HEK293 (cell line): ENCODE results near the gene BHLHE23.

ENCODE experiments used
- CTCF ChIA-PET: fragments of 350-600 bp; formaldehyde crosslinking; extraction: SDS; loops from one replicate; lab custom pipeline; 2021; ENCODE audit warnings: antibody characterized with exemption; lab: Yijun Ruan, JAX
- POLR2A ChIA-PET: fragments of 300-600 bp; formaldehyde crosslinking; extraction: SDS; loops from one replicate; lab custom pipeline; 2020; ENCODE audit warnings: antibody characterized with exemption, inconsistent platforms; lab: Yijun Ruan, JAX
- H3K27ac ChIP-seq: fragments of 200-500 bp; sonication (Bioruptor generic); 2 replicates; pipeline ENCODE4 v1.5.1; 2014; ENCODE audit warnings: low read depth, low read length, control low read depth, inconsistent platforms; ENCODE audit errors: extremely low read depth
- H3K36me3 ChIP-seq, 2 experiments: fragments of 200-500 bp in 1 of 2; sonication (Bioruptor generic) in 1 of 2; 1 replicate in 1 of 2; 2 replicates in 1 of 2; pipeline ENCODE4 v1.5.1; 2014 to 2017; ENCODE audit warnings: inconsistent platforms in 2 of 2, low read length in 2 of 2; ENCODE audit not compliant: control insufficient read depth in 2 of 2, insufficient read depth in 1 of 2
- H3K4me1 ChIP-seq: fragments of 200-500 bp; sonication (Bioruptor generic); 2 replicates; pipeline ENCODE4 v1.5.1; 2014; ENCODE audit warnings: mild to moderate bottlenecking, low read length, inconsistent platforms; ENCODE audit not compliant: control insufficient read depth, insufficient read depth
- H3K4me3 ChIP-seq: 2 replicates; pipeline ENCODE4 v1.5.1; 2011; ENCODE audit warnings: low read depth, mild to moderate bottlenecking, control low read depth, low read length, moderate library complexity
- H3K9me3 ChIP-seq: fragments of 200-500 bp; sonication (Bioruptor generic); 2 replicates; pipeline ENCODE4 v1.5.1; 2014; ENCODE audit warnings: low read depth, low read length, inconsistent platforms; ENCODE audit not compliant: control insufficient read depth, insufficient read depth
- AEBP2 ChIP-seq: fragments of 450-650 bp; formaldehyde crosslinking; IDR thresholded peaks from 2 replicates; pipeline ENCODE4 v1.5.1; 2016; ENCODE audit warnings: missing biosample characterization, missing genetic modification characterization, borderline replicate concordance
- BCL6B ChIP-seq: fragments of 450-650 bp; formaldehyde crosslinking; IDR thresholded peaks from 2 replicates; pipeline ENCODE4 v1.5.1; 2017; ENCODE audit warnings: missing biosample characterization, missing genetic modification characterization
- EGR2 ChIP-seq: fragments of 450-650 bp; formaldehyde crosslinking; IDR thresholded peaks from 2 replicates; pipeline ENCODE4 v1.5.1; 2016; ENCODE audit warnings: low read depth, missing biosample characterization, missing genetic modification characterization
- KLF1 ChIP-seq: fragments of 450-650 bp; formaldehyde crosslinking; IDR thresholded peaks from 2 replicates; pipeline ENCODE4 v1.5.1; 2016; ENCODE audit warnings: missing biosample characterization, missing genetic modification characterization
- KLF7 ChIP-seq: fragments of 450-650 bp; formaldehyde crosslinking; IDR thresholded peaks from 2 replicates; pipeline ENCODE4 v1.5.1; 2016; ENCODE audit warnings: missing biosample characterization, missing genetic modification characterization, borderline replicate concordance
- MZF1 ChIP-seq: fragments of 450-650 bp; formaldehyde crosslinking; IDR thresholded peaks from 2 replicates; pipeline ENCODE4 v1.5.1; 2017; ENCODE audit warnings: missing biosample characterization, missing genetic modification characterization, borderline replicate concordance
- SCRT2 ChIP-seq: fragments of 450-650 bp; formaldehyde crosslinking; IDR thresholded peaks from 2 replicates; pipeline ENCODE4 v1.5.1; 2016; ENCODE audit warnings: missing biosample characterization, missing genetic modification characterization
- ZFHX2 ChIP-seq: fragments of 450-650 bp; formaldehyde crosslinking; conservative IDR thresholded peaks from 2 replicates; pipeline ENCODE4 v1.5.1; 2016; ENCODE audit warnings: missing biosample characterization, missing genetic modification characterization
- ZNF121 ChIP-seq: fragments of 450-650 bp; formaldehyde crosslinking; IDR thresholded peaks from 2 replicates; pipeline ENCODE4 v1.5.1; 2016; ENCODE audit warnings: missing biosample characterization, missing genetic modification characterization
- ZNF132 ChIP-seq: fragments of 450-650 bp; formaldehyde crosslinking; IDR thresholded peaks from 2 replicates; pipeline ENCODE4 v1.5.1; 2017; ENCODE audit warnings: missing biosample characterization, missing genetic modification characterization, borderline replicate concordance
- ZNF146 ChIP-seq: fragments of 450-650 bp; formaldehyde crosslinking; IDR thresholded peaks from 2 replicates; pipeline ENCODE4 v1.5.1; 2016; ENCODE audit warnings: missing biosample characterization, missing genetic modification characterization
- ZNF16 ChIP-seq: fragments of 450-650 bp; formaldehyde crosslinking; IDR thresholded peaks from 2 replicates; pipeline ENCODE4 v1.5.1; 2016; ENCODE audit warnings: low read depth, missing biosample characterization, missing genetic modification characterization
- ZNF169 ChIP-seq: fragments of 450-650 bp; formaldehyde crosslinking; IDR thresholded peaks from 2 replicates; pipeline ENCODE4 v1.5.1; 2016; ENCODE audit warnings: missing biosample characterization, missing genetic modification characterization
- ZNF37A ChIP-seq: fragments of 450-650 bp; IDR thresholded peaks from 2 replicates; pipeline ENCODE4 v1.5.1; 2018; ENCODE audit warnings: missing biosample characterization, missing genetic modification characterization
- ZNF416 ChIP-seq: fragments of 450-650 bp; formaldehyde crosslinking; IDR thresholded peaks from 2 replicates; pipeline ENCODE4 v1.5.1; 2016; ENCODE audit warnings: missing biosample characterization, missing genetic modification characterization
- ZNF433 ChIP-seq: fragments of 450-650 bp; formaldehyde crosslinking; IDR thresholded peaks from 2 replicates; pipeline ENCODE4 v1.5.1; 2016; ENCODE audit warnings: missing biosample characterization, missing genetic modification characterization, low read depth
- ZNF544 ChIP-seq: fragments of 450-650 bp; formaldehyde crosslinking; IDR thresholded peaks from 2 replicates; pipeline ENCODE4 v1.5.0; 2017; ENCODE audit warnings: missing biosample characterization, missing genetic modification characterization
- ZNF677 ChIP-seq: fragments of 450-650 bp; IDR thresholded peaks from 2 replicates; pipeline ENCODE4 v1.5.0; 2018; ENCODE audit warnings: missing biosample characterization, mild to moderate bottlenecking, missing genetic modification characterization, moderate library complexity
- ZNF704 ChIP-seq: fragments of 450-650 bp; formaldehyde crosslinking; IDR thresholded peaks from 2 replicates; pipeline ENCODE4 v1.5.1; 2016; ENCODE audit warnings: missing biosample characterization, missing genetic modification characterization
- ZNF747 ChIP-seq: fragments of 450-650 bp; formaldehyde crosslinking; IDR thresholded peaks from 2 replicates; pipeline ENCODE4 v1.5.1; 2016; ENCODE audit warnings: missing biosample characterization, missing genetic modification characterization
- ZSCAN16 ChIP-seq: fragments of 450-650 bp; formaldehyde crosslinking; IDR thresholded peaks from 2 replicates; pipeline ENCODE4 v1.5.1; 2016; ENCODE audit warnings: missing biosample characterization, missing genetic modification characterization
- TF ChIP-seq, protein P1 (sequence below): fragments of 450-650 bp; formaldehyde crosslinking; IDR thresholded peaks from 2 replicates; pipeline ENCODE4 v1.5.1; 2016; ENCODE audit warnings: missing biosample characterization, missing genetic modification characterization

The BHLHE23 gene

DNA sequence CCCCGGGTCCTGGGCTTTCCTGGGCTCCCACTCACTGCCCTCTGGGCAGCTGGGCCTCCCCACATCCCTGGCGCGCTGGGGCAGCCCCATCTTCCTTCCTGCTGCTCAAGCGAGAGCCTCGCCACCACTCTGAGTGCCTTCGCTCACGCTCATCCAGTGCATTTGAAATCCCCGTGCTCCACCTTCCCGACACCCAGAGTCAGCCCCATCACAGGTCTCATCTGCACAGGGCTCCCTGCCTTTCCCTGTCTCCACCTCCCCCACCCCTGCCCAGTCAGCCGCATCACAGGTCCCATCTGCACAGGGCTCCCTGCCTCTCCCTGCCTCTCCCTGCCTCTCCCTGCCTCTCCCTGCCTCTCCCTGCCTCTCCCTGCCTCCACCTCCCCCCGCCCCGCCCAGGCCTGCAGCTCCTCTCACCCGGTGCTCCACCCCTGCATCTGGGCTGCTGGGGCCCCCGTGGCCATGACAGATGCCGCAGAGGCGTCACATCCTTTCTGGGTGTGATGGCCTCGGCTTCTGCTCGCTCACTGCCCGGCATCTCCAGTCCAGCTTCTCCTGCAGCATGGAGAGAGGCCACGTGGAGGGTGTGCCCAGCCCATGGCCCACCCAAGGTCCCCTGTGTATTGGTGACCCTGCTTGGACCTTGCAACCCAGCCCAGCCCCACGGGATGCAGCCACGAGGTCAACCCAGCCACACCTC lies 9.0 kb upstream of the BHLHE23 start:
- CTCF ChIA-PET: interaction anchor here (2.3 kb wide), 1 partner anchor 43 kb away, joined by 8 read pairs; no protein-coding TSS in a partner anchor
- H3K27ac ChIP-seq: no peak overlapping the region
- H3K4me3 ChIP-seq: no peak overlapping the region
- no peaks in the 10 kb centered on the region for H3K4me1 ChIP-seq
- TF ChIP-seq ZNF16 (no peak), KLF7 (tag by site-specific recombination) (no peak), KLF1 (tag by site-specific recombination) (peak; percentile 95)
- POLR2A ChIA-PET: no interaction called here
- no peaks in the 10 kb centered on the region for H3K9me3 ChIP-seq
- no peaks in the 10 kb centered on the region for H3K36me3 ChIP-seq

DNA sequence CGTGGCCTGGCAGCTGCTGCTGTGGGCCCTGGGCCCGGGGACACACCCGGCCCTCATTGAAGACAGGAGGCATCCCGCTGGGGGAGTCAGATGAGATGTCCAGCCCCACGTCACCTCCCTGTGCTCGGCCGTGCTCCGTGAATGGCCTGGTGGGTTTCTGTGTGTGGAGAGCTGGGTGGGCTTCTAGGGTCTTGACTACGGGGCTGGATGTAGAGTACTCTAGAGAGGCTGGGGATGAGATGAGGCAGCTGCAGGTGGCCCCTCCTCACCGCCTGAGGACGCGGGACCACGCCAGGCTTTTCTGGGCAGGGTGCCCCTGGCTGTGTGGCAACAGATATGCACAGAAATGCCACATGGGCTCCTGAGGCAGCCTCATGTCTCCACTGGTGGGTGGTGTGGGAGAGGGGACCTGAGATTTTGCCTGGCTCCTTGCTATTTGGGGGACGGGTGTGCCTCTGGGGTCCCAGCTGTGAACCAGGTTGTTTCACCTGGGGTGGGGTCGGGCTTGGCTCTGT lies 8.4 kb upstream of the BHLHE23 start:
- Histone ChIP-seq H3K4me3 (no peak overlapping the region), H3K4me1 (no peaks in the 10 kb centered on the region), H3K9me3 (no peaks in the 10 kb centered on the region), H3K36me3 (no peaks in the 10 kb centered on the region), H3K27ac (no peak overlapping the region)
- CTCF ChIA-PET: interaction anchor here (2.3 kb wide), 1 partner anchor 43 kb away, joined by 8 read pairs; no protein-coding TSS in a partner anchor
- POLR2A ChIA-PET: no interaction called here
- TF ChIP-seq BCL6B (no peak), SCRT2 (no peak), ZNF37A (tag by site-specific recombination) (no peak), ZNF416 (no peak), ZSCAN16 (tag by site-specific recombination) (no peak), ZNF433 (tag by site-specific recombination) (no peak), ZNF747 (tag by site-specific recombination) (no peak)

GRCh38 chr20:63014710-63015109 lies 7.9 kb upstream of the BHLHE23 start:
- H3K4me3 ChIP-seq: no peak overlapping the region
- POLR2A ChIA-PET: interaction anchor here (0.5 kb wide), 1 partner anchor 77 kb away, joined by 3 read pairs; the partner anchor contains the start of gene GID8
- H3K27ac ChIP-seq: no peak overlapping the region
- no peaks in the 10 kb centered on the region for H3K9me3 ChIP-seq
- no peaks in the 10 kb centered on the region for H3K4me1 ChIP-seq
- TF ChIP-seq ZNF677 (tag by site-specific recombination) (no peak), AEBP2 (tag by site-specific recombination) (no peak), ZNF544 (tag by site-specific recombination) (no peak), ZNF146 (tag by site-specific recombination) (no peak), ZFHX2 (tag by site-specific recombination) (peak; percentile 67), EGR2 (peak; percentile 46; the same call in 1 of the 2 replicates), ZNF132 (tag by site-specific recombination) (no peak), ZNF121 (tag by site-specific recombination) (no peak), ZNF704 (tag by site-specific recombination) (no peak), MZF1 (tag by site-specific recombination) (no peak), ZNF169 (tag by site-specific recombination) (no peak), KLF1 (tag by site-specific recombination) (peak; percentile 87)
- TF ChIP-seq, protein P1, sequence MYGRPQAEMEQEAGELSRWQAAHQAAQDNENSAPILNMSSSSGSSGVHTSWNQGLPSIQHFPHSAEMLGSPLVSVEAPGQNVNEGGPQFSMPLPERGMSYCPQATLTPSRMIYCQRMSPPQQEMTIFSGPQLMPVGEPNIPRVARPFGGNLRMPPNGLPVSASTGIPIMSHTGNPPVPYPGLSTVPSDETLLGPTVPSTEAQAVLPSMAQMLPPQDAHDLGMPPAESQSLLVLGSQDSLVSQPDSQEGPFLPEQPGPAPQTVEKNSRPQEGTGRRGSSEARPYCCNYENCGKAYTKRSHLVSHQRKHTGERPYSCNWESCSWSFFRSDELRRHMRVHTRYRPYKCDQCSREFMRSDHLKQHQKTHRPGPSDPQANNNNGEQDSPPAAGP (tag by site-specific recombination): peak; percentile 80
- H3K36me3 ChIP-seq: no peaks in the 10 kb centered on the region
- CTCF ChIA-PET: interaction anchor here (0.9 to 2.3 kb wide), 2 partner anchors 42 to 115 kb away, joined by 4 to 8 read pairs; no protein-coding TSS in a partner anchor
